HG02759 (cell line): Measurements from ENCODE around the gene MLPH.

Experiments used
- ATAC-seq: cut with Tn5 transposase; IDR thresholded peaks from one replicate; pipeline ENCODE4 v1.9.1; 2021; ENCODE audit warnings: mild to moderate bottlenecking, moderate library complexity; ENCODE audit not compliant: unreplicated experiment

MLPH gene

GRCh38 chr2:237496428-237496827 is 9.4 kb downstream of the MLPH start:
- ATAC-seq, result no peak

DNA sequence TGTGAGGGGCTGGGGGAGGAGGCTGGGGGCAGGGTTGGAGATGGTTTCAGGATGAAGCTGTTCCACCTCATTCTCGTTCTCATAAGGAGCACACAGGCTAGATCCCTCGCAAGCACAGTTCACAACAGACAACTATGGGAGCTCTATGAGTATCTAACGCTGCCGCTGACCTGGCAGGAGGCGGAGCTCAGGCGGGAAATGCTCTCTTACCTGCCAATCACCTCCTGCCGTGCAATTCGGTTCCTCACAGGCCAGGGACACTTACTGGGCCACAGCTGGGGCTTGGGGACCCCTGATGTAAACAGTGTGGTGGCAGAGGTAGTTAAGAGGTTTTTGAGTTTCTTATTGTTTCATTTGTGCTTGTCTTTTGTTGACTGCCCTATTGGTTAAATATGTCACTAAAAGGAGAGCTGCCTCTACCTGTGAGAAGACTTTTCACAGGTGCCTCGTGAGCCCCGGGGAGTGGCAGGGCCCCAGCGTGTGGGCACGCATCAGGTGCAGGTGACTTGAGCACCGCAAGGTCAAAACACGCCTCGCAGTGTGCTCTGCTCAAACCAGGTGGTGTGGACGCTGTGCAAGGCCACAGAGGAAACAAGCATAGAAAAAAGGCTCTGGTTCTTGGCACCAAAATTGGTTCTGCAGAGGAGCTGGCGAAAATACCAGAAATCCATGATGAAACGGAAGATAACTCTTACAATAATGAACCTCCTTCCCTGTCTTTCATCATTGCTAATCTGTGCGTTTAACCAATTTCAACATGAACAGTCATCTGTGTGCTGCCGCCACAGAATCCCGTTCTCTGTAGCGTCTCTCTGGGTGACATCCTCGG is 10.2 kb downstream of the MLPH start:
- no peak for ATAC-seq

DNA sequence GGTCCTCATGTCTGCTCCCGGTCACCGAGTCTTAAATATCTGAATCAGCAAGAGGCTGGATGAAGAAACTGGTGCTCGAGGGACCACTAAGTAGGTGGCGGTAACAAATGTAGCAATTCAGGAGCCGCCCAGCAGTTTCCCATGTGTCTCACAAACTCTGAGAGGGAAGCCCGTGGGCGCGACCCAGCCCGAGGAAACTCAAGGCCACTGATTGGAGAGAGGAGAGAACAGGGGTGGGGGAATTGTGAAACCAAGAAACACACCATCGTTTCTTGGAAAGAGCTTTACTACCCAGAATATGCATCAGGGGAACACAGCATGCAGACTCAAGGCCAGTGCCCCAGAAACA is 10.8 kb downstream of the MLPH start:
- ATAC-seq, result no peak

DNA sequence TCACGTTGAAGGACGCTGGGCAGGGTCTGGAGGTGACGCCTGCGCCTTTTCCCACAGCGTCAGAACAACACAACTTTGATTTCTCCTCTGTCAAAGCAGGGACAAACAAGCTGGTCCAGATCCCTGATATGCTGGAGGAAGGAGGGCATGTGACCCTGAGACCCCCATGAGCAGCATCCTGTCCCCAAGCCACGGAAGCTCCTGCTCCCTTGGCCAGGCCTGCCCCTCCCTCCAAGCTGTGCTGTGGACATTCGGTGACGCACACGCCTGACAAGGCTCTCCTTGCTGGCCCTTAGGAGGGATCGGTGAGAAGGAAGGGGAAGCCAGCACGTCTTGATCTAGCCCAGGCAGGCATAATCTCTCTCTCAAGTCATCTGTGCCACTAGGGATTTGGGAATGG is 11.3 kb downstream of the MLPH start:
- ATAC-seq, result no peak

DNA sequence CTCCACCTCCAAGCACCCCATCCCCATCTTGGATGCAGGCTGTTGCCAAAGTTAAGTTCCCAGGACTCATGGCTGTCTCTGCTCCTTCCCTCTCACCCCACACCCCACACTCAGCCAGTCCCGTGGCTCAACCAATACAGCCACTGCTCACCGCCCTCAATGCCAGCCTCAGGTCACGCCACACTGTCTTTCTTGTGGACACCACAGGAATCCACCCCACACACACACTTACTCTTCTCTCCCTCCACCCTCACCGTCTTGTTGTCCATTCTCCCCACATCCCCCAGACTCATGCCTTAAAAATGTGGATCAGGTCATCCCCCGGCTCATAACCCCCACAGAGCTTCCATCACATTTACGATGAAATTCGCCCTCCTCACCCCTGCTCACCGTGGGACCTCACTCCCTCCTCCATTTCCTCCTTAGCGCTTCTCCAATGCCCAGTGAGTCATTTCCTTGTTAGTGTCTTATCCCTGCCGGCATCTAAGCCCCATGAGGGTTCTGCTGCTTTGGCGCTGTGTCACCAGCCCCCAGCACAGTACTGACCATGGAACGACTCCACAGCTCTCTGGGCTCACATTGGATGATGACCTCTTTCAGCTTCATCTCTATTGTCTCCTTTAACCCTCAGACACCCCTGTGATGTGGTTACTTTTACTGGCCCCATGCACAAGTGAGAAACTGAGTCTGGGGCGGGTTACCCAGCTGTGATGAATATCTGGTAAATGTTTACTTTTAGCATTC is 13.8 kb downstream of the MLPH start:
- no peak for ATAC-seq

GRCh38 chr2:237501892-237502513 is 15.0 kb downstream of the MLPH start:
- no peak for ATAC-seq

- ATAC-seq, result no peak
These were observed 16.1 kb downstream of the MLPH start for GRCh38 chr2:237503201-237503600.

GRCh38 chr2:237505188-237505939 is 18.3 kb downstream of the MLPH start:
- no peak for ATAC-seq

GRCh38 chr2:237507512-237507911 is 20.5 kb downstream of the MLPH start:
- no peak for ATAC-seq

- no peak for ATAC-seq
These were observed 21.3 kb downstream of the MLPH start for GRCh38 chr2:237508361-237508760.

DNA sequence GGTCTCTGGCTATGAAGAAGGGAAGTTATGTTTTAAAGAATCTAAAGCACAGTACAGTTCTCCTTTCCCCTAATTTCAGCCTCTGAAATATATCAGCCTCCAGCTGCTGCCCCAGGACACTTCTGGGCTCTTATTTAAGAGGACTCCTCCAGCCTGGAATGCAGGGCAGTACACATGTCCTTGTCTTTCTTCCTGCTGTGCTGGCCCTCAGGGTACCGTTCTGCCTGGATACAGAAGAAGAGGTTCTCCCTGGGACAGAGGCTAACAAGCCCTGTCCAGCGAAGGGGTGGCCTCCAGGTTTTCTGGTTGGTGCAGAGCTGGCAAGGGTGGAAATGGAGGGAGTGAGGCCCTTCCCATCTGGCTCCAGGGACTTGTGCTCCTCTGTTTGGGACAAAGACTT is 22.1 kb downstream of the MLPH start:
- no peak for ATAC-seq

DNA sequence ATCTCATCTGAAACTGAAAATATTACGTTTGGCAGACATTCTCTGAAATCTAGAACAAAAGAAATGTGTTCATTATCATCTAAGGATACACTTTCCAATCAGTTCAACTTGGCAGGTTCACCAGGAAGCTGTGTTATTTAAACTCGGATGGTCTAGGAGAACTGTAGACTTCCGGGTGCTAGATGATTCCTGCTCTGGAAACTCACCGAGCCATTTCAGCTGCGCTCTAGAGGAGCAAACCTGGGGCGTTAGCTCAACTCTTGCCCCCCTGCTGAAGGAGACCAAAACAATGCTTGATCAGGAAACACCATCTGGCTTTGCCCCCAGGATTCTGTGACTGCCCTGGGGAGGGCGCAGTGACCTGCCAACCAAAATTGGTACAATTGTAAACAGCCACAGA is 22.9 kb downstream of the MLPH start:
- ATAC-seq, result no peak

DNA sequence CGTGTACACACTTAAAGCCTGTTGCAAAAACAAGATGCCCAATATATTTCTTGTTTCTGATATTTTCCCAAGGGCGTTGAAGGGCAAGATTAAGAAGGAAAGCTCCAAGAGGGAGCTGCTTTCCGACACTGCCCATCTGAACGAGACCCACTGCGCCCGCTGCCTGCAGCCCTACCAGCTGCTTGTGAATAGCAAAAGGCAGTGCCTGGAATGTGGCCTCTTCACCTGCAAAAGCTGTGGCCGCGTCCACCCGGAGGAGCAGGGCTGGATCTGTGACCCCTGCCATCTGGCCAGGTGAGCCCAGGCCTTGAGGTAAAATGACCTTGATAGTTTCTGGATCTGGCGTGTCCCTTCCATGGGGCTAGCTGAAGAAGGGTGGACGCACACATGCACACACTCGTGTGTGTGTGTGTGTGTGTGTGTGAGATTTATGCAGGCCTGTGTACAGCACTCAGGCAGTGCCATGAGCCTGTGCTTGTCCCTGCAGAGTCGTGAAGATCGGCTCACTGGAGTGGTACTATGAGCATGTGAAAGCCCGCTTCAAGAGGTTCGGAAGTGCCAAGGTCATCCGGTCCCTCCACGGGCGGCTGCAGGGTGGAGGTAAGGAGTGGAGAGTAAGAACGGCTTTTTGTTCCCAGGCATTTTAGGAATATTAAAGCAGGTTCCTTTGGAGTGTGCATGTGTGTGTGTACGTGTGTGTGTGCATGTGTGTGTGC is 23.6 kb downstream of the MLPH start:
- ATAC-seq, result no peak

DNA sequence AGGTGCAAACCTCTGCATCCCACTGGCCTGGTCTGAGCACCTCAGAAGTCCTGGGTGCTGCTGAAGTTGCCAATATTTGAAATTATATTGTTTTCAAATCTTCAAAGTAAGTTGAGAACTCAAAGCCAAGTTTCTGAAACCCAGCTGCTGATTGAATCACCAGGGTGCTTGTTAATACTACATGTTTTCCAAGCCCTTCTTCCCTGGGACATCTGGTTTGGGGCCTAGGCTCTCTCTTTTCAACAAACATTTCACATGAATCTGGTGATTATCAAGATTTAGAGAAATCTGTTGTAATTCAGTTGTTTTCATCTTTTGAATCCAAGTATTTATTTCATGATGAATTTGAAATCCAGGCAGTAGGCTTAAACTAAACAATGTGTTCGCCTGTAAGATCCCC is 24.4 kb downstream of the MLPH start:
- no peak for ATAC-seq

GRCh38 chr2:237511885-237512405 is 24.9 kb downstream of the MLPH start:
- ATAC-seq, result no peak

DNA sequence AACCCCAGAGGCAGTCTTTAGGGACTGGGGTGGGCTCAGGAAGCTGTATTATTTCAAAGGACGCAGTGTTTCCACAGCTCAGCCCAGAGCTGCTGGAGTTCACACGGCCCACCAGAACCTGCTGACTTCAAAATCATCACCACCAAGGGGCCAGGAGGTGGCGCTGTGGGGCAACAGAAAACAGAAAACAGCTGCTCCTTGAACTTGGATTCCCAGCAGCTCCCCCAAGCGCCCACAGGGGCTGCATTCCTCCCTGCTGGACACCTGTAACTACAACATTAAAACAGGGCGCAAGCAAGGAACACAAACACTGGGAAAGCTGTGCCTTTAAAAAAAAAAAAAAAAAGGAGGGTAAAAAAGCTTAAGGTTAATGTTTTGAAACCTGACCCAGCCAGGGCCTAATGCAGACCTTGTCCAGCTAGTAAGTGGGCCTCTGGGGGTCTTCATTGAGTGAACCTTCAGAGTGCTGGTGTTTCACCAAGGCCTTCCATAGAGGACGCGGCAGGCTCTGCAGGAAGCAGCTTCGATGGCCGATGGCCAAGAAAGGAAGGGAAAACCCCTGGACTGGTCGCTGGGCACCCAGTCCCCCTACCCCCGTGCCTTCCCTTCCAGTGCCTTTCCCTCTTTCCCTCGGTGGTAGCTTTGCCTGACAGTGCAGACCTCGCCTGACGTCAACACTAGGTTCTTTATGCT is 25.9 kb downstream of the MLPH start:
- ATAC-seq, result peak; percentile 59

GRCh38 chr2:237513693-237514092 is 26.6 kb downstream of the MLPH start:
- no peak for ATAC-seq

GRCh38 chr2:237514474-237515130 is 27.6 kb downstream of the MLPH start:
- no peak for ATAC-seq

GRCh38 chr2:237515166-237515565 is 28.1 kb downstream of the MLPH start:
- ATAC-seq, result no peak
